ENCODE results near the gene AKAP10.

GRCh38 chr17:19996502-19996901 lies 18.9 kb upstream of the AKAP10 start:
- TF ChIP-seq, protein P1, sequence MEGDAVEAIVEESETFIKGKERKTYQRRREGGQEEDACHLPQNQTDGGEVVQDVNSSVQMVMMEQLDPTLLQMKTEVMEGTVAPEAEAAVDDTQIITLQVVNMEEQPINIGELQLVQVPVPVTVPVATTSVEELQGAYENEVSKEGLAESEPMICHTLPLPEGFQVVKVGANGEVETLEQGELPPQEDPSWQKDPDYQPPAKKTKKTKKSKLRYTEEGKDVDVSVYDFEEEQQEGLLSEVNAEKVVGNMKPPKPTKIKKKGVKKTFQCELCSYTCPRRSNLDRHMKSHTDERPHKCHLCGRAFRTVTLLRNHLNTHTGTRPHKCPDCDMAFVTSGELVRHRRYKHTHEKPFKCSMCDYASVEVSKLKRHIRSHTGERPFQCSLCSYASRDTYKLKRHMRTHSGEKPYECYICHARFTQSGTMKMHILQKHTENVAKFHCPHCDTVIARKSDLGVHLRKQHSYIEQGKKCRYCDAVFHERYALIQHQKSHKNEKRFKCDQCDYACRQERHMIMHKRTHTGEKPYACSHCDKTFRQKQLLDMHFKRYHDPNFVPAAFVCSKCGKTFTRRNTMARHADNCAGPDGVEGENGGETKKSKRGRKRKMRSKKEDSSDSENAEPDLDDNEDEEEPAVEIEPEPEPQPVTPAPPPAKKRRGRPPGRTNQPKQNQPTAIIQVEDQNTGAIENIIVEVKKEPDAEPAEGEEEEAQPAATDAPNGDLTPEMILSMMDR (conservative IDR thresholded peaks at IDR 0.05; ENCODE audit: low read depth, low read length): no peak
- TF ChIP-seq POLR2A (IDR thresholded peaks at IDR 0.05; ENCODE audit: low read depth, low read length) (no peak), BHLHE40 (IDR thresholded peaks at IDR 0.05; ENCODE audit: low read depth, low read length) (no peak), MAFK (IDR thresholded peaks at IDR 0.05; ENCODE audit: low read depth, low read length) (no peak), SMC3 (IDR thresholded peaks at IDR 0.05; ENCODE audit: low read depth, low read length) (no peak), CEBPB (IDR thresholded peaks at IDR 0.05; ENCODE audit: low read depth, low read length) (no peak), RAD21 (IDR thresholded peaks at IDR 0.05; ENCODE audit: low read length) (no peak)
- TF ChIP-seq, protein P2, sequence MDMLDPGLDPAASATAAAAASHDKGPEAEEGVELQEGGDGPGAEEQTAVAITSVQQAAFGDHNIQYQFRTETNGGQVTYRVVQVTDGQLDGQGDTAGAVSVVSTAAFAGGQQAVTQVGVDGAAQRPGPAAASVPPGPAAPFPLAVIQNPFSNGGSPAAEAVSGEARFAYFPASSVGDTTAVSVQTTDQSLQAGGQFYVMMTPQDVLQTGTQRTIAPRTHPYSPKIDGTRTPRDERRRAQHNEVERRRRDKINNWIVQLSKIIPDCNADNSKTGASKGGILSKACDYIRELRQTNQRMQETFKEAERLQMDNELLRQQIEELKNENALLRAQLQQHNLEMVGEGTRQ (IDR thresholded peaks at IDR 0.05; ENCODE audit: low read depth, low read length): no peak
